NCI-H345 treated with DMSO at 0.1 percent for 48 hours (cell line): ENCODE measurements around the gene BCL7A.
"Not testable (repeated sequence)": the region's sequence is repeated elsewhere in the genome, so short reads cannot be mapped to it uniquely, and the experiment has no call there.

ENCODE experiments used
- DNase-seq: peaks from one replicate; lab custom pipeline; 2025; ENCODE audit not compliant: unreplicated experiment; lab: John Stamatoyannopoulos, UW

Gene BCL7A

DNA sequence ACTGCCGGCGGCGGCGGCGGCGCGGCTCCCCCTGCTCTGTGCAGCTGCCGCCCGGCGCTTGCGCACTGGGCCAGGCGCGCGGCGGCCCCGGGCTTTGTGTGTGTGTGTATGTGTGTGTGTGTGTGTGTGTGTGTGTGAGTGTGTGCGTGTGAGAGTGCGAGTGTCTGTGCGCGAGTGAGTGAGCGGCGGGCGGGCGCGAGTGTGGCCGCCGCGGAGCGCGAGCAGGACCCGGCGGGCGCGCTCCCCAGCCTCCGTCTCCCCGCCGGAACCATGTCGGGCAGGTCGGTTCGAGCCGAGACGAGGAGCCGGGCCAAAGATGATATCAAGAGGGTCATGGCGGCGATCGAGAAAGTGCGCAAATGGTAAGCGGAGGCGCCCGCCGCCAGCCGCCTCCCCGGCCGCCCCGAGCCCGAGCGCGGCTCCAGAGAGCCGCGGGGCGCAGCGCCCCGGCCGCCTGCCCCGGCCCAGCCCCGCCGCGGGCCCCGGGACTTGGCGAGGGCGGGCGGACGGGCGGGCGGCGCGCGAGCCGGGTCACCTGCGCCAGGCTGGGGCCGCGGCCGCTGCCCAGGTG is at the start of gene BCL7A:
BCL7A (plus strand) TSS at position 63 of the 571 bp plus-strand sequence; CDS start at position 271, 208 bp downstream.
- DNase-seq: no peak

GRCh38 chr12:121974026-121974985 is 47.4 kb upstream of the BCL7A start:
- no peak for DNase-seq

DNA sequence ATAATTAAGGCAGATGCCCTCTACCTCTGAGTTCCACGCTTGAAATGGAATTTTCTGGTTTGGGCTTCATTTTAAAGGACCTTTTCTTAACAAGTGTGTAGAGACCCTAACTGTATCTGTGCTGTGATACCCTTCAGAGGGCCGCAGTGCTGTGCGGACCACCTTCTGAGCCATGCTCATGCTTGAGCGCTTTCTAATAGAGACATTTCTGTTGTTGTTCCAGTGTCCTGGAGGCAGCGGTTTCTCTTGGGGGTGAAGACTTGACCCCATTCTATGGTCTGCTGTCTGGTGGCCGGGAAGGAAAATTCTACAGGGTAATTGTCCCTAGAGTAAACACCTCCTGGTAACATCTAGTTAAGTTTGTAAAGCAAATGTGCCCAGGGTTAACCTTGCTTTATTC is 46.7 kb upstream of the BCL7A start:
- no peak for DNase-seq

DNA sequence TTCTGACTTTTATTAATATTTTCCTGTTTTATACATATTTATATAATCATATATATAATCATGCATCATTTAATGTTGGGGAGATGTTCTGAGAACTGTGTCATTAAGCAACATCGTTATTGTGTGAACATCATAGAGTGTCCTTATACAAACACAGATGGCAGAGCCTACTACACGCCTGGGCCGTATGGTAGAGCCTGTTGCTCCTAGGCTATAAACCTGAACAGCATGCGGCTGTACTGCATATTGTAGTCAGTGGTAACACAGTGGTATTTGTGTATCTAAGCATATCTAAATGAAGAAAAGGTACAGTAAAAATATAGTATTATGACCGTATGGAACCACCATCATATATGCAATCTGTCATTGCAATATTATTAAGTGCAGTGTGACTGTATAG is 44.7 kb upstream of the BCL7A start:
- no peak for DNase-seq

- DNase-seq: no peak
Observed at GRCh38 chr12:121980191-121980891, 41.3 kb upstream of the BCL7A start.

- DNase-seq: no peak
Observed at GRCh38 chr12:121980892-121981272, 40.8 kb upstream of the BCL7A start.

GRCh38 chr12:121981456-121981855 is 40.2 kb upstream of the BCL7A start:
- no peak for DNase-seq

DNA sequence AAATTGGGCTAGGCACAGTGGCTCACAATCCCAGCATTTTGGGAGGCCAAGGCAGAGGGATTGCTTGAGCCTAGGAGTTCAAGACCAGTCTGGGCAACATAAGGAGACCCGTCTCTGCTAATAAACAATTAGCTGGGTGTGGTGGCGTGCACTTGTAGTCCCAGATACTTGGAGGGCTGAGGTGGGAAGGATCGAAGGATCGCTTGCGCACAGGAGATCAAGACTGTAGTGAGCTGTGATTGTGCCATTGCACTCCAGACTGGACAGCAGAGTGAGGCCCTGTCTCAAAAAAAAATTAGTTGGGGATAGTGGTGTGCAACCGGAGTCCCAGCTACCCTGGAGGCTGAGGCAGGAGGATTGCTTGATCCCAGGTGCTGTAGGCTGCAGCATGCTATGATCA is 38.7 kb upstream of the BCL7A start:
- DNase-seq: no peak

DNA sequence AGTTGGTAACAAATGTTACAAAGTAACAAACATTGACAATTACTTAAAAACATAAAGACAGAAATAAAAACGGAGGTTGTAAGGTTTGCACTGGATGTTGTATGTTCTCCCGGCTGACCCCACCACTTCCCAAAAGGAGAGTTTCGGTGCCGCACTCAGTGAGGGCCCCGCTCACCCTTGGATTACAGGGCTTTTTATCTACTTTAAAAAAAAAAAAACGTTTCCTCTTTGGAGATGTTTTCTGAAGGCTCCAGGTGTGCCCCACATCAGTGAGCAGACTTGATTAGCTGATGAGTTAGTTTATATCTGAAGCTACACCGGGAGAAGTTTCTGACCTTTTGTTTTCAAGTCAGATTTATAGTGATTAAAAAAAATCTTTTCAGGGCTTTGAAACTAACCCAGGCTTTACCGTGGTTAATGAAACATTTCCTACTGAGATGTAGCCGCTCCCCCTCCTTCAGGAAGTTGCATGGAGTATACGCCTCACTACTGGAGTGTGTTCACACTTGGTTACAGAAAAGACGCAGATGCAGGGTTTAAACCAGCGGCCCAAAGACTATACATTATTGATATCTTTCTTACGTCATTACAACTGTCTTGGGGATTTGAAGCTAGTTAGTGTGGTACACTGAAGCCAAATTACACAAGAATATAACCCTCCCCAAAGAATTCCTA is 38.0 kb upstream of the BCL7A start:
- DNase-seq: no peak

GRCh38 chr12:121986489-121987245 is 35.0 kb upstream of the BCL7A start:
- no peak for DNase-seq

GRCh38 chr12:121988519-121988918 is 33.2 kb upstream of the BCL7A start:
- not testable (repeated sequence) for DNase-seq

DNA sequence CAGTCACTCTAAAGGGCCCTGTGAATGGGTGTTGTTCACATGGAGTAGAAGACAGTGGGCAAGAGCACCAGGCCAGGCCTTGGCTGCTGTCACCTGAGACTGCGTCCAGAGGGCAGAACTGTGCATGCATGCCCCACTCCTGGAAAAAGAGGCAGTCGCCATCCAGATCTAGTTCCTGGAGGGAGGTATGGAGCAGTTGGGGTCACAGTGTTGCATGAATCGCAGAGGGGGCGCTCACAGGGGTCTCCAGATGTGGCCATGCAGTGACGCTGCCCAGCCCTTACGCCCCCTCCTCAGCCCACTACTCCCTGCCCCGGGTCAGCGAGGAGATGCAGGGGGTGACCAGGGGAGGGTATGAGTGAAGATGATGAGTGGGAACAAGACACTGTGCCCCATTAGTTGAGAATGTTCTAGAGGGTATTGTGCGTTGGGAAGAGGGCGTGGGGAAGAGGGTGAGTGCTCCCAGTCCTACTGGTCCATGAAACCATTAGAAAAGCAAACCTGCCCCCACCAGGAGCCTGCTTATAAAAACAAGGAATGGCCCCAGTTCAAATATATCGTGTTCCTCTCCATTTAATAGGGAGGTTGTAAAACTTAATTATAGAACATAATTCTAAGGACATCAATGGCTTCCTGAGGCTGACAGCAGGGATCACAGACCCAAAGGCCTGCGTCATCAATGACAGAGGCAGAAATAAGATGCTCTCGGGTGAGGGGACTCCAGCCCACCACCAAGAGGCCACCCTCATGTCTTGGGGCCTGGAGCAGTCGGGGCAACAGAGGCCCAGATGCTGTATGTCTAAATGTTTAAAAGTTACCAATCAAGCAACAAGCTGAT is 32.2 kb upstream of the BCL7A start:
- no peak for DNase-seq

DNA sequence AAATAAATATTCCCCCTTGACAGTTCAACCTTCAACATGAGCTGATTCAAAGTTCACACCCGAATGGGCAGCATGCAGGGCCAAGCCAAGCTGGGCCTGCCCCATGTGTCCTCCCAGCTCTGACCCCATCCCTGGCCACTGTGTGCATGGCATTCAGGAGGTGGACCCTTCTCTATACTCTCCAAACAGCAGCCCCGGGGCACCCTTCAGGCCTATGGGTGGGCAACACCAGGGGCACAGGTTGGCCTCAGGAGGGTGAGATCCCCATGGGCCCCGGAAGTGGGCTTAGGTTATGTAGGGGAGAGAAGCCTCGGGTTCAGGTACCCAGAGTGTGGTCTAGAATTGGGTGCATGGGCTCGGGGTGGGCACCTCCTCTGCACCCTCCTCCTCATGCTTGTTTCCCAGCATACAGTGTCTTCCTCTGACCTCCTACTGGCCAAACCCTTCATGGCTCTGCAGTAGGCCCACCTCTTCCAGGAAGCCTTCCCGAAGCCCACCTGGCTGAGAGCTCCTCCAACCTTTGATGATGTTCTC is 31.5 kb upstream of the BCL7A start:
- no peak for DNase-seq

DNA sequence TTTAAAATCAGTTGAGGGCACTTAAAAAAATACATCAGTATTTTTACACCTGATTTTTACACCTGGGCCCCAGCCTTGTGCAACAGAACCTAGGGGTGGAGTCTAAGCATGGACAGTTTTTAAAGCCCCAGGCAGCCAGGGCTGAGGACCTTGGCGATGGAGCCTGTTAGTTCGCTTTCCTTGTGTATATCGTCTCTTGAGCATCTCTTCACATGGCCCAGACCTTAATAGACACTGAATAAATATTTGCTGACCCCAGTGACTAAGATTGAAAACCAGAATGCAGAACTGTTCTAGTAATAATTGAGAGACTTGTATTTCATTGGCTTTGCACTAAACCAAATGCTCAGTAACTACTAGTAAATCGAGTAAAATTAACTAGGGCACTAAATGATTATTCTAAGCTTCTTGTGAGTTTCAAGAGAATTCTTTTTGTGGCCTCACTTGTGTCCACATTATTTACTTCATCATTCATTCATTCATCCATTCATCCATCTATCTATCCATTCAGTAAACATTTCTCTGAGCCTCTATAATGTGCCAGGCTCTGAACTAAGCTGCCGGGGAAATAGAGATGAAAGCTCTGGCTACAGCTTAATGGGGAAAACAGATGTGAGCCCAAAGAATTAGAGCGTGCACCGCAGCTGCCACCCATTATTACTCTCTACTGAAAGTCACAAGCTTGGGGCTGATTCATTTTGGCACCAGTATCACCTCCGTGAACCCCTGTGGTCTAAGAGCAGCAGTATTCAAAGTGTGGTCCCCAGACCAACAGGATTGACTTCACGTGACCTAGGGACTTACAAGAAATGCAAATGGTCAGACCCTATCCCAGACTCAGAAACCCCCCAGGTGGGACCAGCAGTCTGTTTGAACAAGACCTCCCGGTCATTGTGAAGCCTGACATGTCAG is 30.7 kb upstream of the BCL7A start:
- DNase-seq: no peak

DNA sequence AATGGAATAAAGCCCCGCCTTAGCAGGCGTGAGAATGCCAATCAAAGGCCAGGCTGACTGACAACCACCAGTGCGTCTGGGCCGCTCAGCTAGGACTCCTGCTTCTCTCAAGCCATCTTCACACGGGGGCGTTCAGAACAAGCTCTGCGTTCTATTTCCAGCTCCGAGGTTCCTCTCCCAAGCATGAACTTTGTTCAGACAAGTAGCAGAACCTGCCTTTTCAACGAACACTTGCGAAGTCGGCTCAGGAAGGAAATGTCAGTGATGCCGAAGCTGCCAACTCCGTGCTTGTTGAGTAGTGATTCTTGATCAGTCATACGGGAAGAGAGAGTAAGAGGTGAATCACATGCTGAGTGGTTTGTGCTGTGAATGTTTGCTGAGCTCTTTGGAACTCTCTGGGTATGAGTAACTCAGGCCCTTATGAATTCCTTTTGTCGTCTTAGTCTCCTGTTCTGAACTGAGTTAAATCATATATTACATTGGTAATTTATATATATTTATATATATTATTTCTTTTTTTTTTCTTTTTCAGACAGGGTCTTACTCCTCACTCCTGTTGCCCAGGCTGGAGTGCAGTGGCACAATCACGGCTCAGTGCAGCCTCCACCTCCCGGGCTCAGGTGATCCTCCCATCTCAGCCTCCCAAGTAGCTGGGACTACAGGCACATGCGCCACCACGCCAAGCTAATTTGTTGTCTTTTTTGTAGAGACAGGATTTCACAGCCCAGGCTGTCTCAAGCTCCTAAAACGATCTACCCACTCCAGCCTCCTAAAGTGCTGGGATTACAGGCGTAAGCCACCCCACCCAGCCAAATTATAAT is 29.4 kb upstream of the BCL7A start:
- no peak for DNase-seq

- no peak for DNase-seq
Observed at GRCh38 chr12:121996050-121996944, 25.4 kb upstream of the BCL7A start.
